H1 (cell line): Measurements from ENCODE around the gene ANKRD12. TPM values are rescaled to one million over a fixed set of nuclear protein-coding genes. Genes with fewer than 3 reads are reported as not detected.

Experiments
- BACH1 ChIP-seq: IDR thresholded peaks from 2 replicates; pipeline ENCODE4 v1.6.1; 2012; ENCODE audit warnings: low read length, improper control_type of control experiment
- BRCA1 ChIP-seq: IDR thresholded peaks from 2 replicates; pipeline ENCODE4 v1.6.1; 2012; ENCODE audit warnings: low read depth, low read length, improper control_type of control experiment
- CHD2 ChIP-seq: IDR thresholded peaks from 2 replicates; pipeline ENCODE4 v1.6.1; 2012; ENCODE audit warnings: low read length, improper control_type of control experiment
- GABPA ChIP-seq: IDR thresholded peaks from 2 replicates; pipeline ENCODE4 v1.6.1; 2011; ENCODE audit warnings: mild to moderate bottlenecking, low read length, moderate library complexity, borderline replicate concordance; ENCODE audit not compliant: insufficient read depth
- GTF2F1 ChIP-seq: IDR thresholded peaks from 2 replicates; pipeline ENCODE4 v1.6.1; 2012; ENCODE audit warnings: low read depth, low read length, improper control_type of control experiment, borderline replicate concordance
- POLR2A ChIP-seq, 2 experiments: IDR thresholded peaks; 1 replicate in 1 of 2; 2 replicates in 1 of 2; pipeline ENCODE4 v1.6.1; 2011; ENCODE audit warnings: low read depth in 2 of 2, low read length in 2 of 2, mild to moderate bottlenecking in 2 of 2; ENCODE audit errors: control extremely low read depth in 1 of 2
- RBBP5 ChIP-seq: IDR thresholded peaks from 2 replicates; pipeline ENCODE4 v1.7.1; 2012; ENCODE audit warnings: low read depth, mild to moderate bottlenecking, inconsistent platforms, low read length, moderate library complexity, borderline replicate concordance
- TEAD4 ChIP-seq: IDR thresholded peaks from 2 replicates; pipeline ENCODE4 v1.6.1; 2012; ENCODE audit warnings: low read depth, low read length, inconsistent platforms, mixed read lengths
- polyA plus RNA-seq, 7 experiments: library from polyadenylated mRNA; depleted of rRNA in 3 of 7; stranded (reverse) in 5 of 7; unstranded in 2 of 7; fragments of >200 nt in 5 of 7; fragments of 200-250 nt in 2 of 7; gene quantifications; 1 replicate in 5 of 7; 2 replicates in 1 of 7; 4 replicates in 1 of 7; pipeline versions ENCODE4 v1.2.1 to v1.2.3, GENCODE V29; 2011 to 2013; ENCODE audit warnings: missing spikeins in 2 of 7, mixed read lengths in 2 of 7
- total RNA-seq: library from RNA; stranded (reverse); fragmentation: NEBNext Ultra II Directional; extraction: Animal tissue kit (Norgen Biotek cat#: 25700); gene quantifications from 2 replicates; pipeline ENCODE4 v1.2.1, GENCODE V29; 2021
- TF ChIP-seq, protein P1 (sequence below), 3 experiments: IDR thresholded peaks; 1 replicate in 2 of 3; 2 replicates in 1 of 3; pipeline versions ENCODE4 v1.5.1 to v1.6.1; 2011; ENCODE audit warnings: low read length in 3 of 3, mild to moderate bottlenecking in 3 of 3, inconsistent platforms in 2 of 3, low read depth in 1 of 3, moderate library complexity in 1 of 3; ENCODE audit not compliant: insufficient read depth in 1 of 3; ENCODE audit errors: control extremely low read depth in 1 of 3

ANKRD12 gene
- total and polyA plus RNA-seq, 2 of the 8 experiments (the other 6 are each of a cell fraction or from before 2014, with no cell fraction given): 2.6 to 37.9 TPM

DNA sequence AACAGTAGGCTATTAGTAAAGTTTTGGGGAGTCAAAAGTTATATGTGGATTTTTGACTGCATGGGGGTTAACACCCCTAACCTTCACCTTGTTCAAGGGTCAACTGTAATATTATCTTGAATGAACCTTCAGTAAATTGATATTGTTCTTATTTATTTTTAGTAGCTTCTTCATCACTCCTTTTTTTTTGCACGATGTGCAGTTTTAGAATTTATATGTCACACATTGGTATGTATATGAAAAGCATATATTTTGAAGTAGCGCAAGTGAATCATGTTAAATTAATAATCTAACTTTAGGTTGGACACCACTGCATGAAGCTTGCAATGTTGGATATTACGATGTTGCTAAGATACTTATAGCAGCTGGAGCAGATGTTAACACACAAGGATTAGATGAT lies 79.9 kb downstream of the ANKRD12 start (continued):
- TF ChIP-seq, protein P1, sequence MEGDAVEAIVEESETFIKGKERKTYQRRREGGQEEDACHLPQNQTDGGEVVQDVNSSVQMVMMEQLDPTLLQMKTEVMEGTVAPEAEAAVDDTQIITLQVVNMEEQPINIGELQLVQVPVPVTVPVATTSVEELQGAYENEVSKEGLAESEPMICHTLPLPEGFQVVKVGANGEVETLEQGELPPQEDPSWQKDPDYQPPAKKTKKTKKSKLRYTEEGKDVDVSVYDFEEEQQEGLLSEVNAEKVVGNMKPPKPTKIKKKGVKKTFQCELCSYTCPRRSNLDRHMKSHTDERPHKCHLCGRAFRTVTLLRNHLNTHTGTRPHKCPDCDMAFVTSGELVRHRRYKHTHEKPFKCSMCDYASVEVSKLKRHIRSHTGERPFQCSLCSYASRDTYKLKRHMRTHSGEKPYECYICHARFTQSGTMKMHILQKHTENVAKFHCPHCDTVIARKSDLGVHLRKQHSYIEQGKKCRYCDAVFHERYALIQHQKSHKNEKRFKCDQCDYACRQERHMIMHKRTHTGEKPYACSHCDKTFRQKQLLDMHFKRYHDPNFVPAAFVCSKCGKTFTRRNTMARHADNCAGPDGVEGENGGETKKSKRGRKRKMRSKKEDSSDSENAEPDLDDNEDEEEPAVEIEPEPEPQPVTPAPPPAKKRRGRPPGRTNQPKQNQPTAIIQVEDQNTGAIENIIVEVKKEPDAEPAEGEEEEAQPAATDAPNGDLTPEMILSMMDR (IDR thresholded peaks at IDR 0.05; ENCODE audit: control extremely low read depth in 1 of 3, insufficient read depth in 1 of 3, low read depth in 1 of 3, low read length in 3 of 3): no peak
- TF ChIP-seq CHD2 (no peak), TEAD4 (no peak), GABPA (no peak), BRCA1 (no peak), POLR2A (IDR thresholded peaks at IDR 0.05; ENCODE audit: control extremely low read depth in 1 of 2, low read depth in 2 of 2, low read length in 2 of 2) (no peak), BACH1 (no peak), RBBP5 (no peak), GTF2F1 (no peak)
